ENCODE measurements around the gene AKIRIN2.

GRCh38 chr6:87741001-87741650 is 39.1 kb upstream of the AKIRIN2 start:
- TF ChIP-seq, protein P1, sequence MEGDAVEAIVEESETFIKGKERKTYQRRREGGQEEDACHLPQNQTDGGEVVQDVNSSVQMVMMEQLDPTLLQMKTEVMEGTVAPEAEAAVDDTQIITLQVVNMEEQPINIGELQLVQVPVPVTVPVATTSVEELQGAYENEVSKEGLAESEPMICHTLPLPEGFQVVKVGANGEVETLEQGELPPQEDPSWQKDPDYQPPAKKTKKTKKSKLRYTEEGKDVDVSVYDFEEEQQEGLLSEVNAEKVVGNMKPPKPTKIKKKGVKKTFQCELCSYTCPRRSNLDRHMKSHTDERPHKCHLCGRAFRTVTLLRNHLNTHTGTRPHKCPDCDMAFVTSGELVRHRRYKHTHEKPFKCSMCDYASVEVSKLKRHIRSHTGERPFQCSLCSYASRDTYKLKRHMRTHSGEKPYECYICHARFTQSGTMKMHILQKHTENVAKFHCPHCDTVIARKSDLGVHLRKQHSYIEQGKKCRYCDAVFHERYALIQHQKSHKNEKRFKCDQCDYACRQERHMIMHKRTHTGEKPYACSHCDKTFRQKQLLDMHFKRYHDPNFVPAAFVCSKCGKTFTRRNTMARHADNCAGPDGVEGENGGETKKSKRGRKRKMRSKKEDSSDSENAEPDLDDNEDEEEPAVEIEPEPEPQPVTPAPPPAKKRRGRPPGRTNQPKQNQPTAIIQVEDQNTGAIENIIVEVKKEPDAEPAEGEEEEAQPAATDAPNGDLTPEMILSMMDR (IDR thresholded peaks at IDR 0.05; ENCODE audit: extremely low read depth in 1 of 2, insufficient read depth in 1 of 2, low read depth in 1 of 2, low read length in 2 of 2): no peak
- TF ChIP-seq POLR2A (IDR thresholded peaks at IDR 0.05; ENCODE audit: low read depth, low read length) (no peak), MAX (IDR thresholded peaks at IDR 0.05; ENCODE audit: insufficient read depth, insufficient read length) (no peak), MYC (IDR thresholded peaks at IDR 0.05; ENCODE audit: low read depth, low read length) (no peak), GATA2 (IDR thresholded peaks at IDR 0.05; ENCODE audit: insufficient read depth, insufficient read length, low read depth, low read length) (no peak), EZH2 (IDR thresholded peaks at IDR 0.05; ENCODE audit: borderline replicate concordance, low read depth, low read length, severe bottlenecking) (no peak)

Data from endothelial cell of umbilical vein (primary cell).